ENCODE results near the gene FSTL5.

Gene FSTL5

GRCh38 chr4:161791796-161792556, 371.8 kb downstream of the FSTL5 start:
- Histone ChIP-seq H3K27ac (ENCODE audit: low read depth, low read length) (no peak overlapping the region), H3K9me3 (ENCODE audit: control insufficient read depth, insufficient read depth, low read length) (peaks cover 7% of the 10 kb centered on the region; the same call in 1 of the 2 replicates), H3K36me3 (ENCODE audit: control insufficient read depth, low read length) (no peaks in the 10 kb centered on the region), H4K20me1 (ENCODE audit: control insufficient read depth, insufficient read depth, low read depth, low read length) (no peaks in the 10 kb centered on the region), H3K27me3 (ENCODE audit: control insufficient read depth, low read length) (no peaks in the 10 kb centered on the region), H3K9me2 (replicated peaks; ENCODE audit: control insufficient read depth, low read length) (no peaks in the 10 kb centered on the region), H3K4me3 (ENCODE audit: low read length) (no peak overlapping the region), H3K79me2 (ENCODE audit: control insufficient read depth, low read length) (no peaks in the 10 kb centered on the region), H3K4me2 (ENCODE audit: low read length) (no peak overlapping the region), H3K4me1 (ENCODE audit: control insufficient read depth, low read length) (no peaks in the 10 kb centered on the region), H3F3A (ENCODE audit: control insufficient read depth, insufficient read depth) (no peaks in the 10 kb centered on the region)
- TF ChIP-seq CTCF (IDR thresholded peaks at IDR 0.05; ENCODE audit: low read depth, low read length, poor library complexity, severe bottlenecking) (no peak), EZH2phosphoT487 (IDR thresholded peaks at IDR 0.05; ENCODE audit: borderline replicate concordance, low read length) (no peak)

GRCh38 chr4:161767116-161767515, 396.7 kb downstream of the FSTL5 start:
- Histone ChIP-seq H3K27me3 (ENCODE audit: control insufficient read depth, low read length) (no peaks in the 10 kb centered on the region), H3K27ac (ENCODE audit: low read depth, low read length) (no peak overlapping the region), H3F3A (ENCODE audit: control insufficient read depth, insufficient read depth) (no peaks in the 10 kb centered on the region), H3K9me3 (ENCODE audit: control insufficient read depth, insufficient read depth, low read length) (no peaks in the 10 kb centered on the region), H3K4me3 (ENCODE audit: low read length) (no peak overlapping the region), H3K4me2 (ENCODE audit: low read length) (no peak overlapping the region), H4K20me1 (ENCODE audit: control insufficient read depth, insufficient read depth, low read depth, low read length) (no peaks in the 10 kb centered on the region), H3K79me2 (ENCODE audit: control insufficient read depth, low read length) (no peaks in the 10 kb centered on the region), H3K4me1 (ENCODE audit: control insufficient read depth, low read length) (no peaks in the 10 kb centered on the region), H3K9me2 (replicated peaks; ENCODE audit: control insufficient read depth, low read length) (no peaks in the 10 kb centered on the region), H3K36me3 (ENCODE audit: control insufficient read depth, low read length) (no peaks in the 10 kb centered on the region)
- TF ChIP-seq EZH2phosphoT487 (IDR thresholded peaks at IDR 0.05; ENCODE audit: borderline replicate concordance, low read length), result no peak
- no peak for TF ChIP-seq CTCF (IDR thresholded peaks at IDR 0.05; ENCODE audit: low read depth, low read length, poor library complexity, severe bottlenecking)

- Histone ChIP-seq H3K4me2 (ENCODE audit: low read length) (no peak overlapping the region), H4K20me1 (ENCODE audit: control insufficient read depth, insufficient read depth, low read depth, low read length) (no peaks in the 10 kb centered on the region), H3K36me3 (ENCODE audit: control insufficient read depth, low read length) (no peaks in the 10 kb centered on the region), H3K27ac (ENCODE audit: low read depth, low read length) (no peak overlapping the region), H3K27me3 (ENCODE audit: control insufficient read depth, low read length) (no peaks in the 10 kb centered on the region), H3K4me1 (ENCODE audit: control insufficient read depth, low read length) (no peaks in the 10 kb centered on the region), H3K79me2 (ENCODE audit: control insufficient read depth, low read length) (no peaks in the 10 kb centered on the region), H3F3A (ENCODE audit: control insufficient read depth, insufficient read depth) (no peaks in the 10 kb centered on the region), H3K9me3 (ENCODE audit: control insufficient read depth, insufficient read depth, low read length) (no peaks in the 10 kb centered on the region), H3K4me3 (ENCODE audit: low read length) (no peak overlapping the region), H3K9me2 (replicated peaks; ENCODE audit: control insufficient read depth, low read length) (no peaks in the 10 kb centered on the region)
- TF ChIP-seq CTCF (IDR thresholded peaks at IDR 0.05; ENCODE audit: low read depth, low read length, poor library complexity, severe bottlenecking) (no peak), EZH2phosphoT487 (IDR thresholded peaks at IDR 0.05; ENCODE audit: borderline replicate concordance, low read length) (no peak)
These were observed 401.0 kb downstream of the FSTL5 start for GRCh38 chr4:161762796-161763195.

All from DOHH2 (cell line).